B cell (primary cell): ENCODE results near the gene UBAC2. TPM values are rescaled to one million over a fixed set of nuclear protein-coding genes. Genes with fewer than 3 reads are reported as not detected.

Experiments
- ATAC-seq: fragments of 200-7000 bp; cut with Tn5 transposase; one replicate; pipeline ENCODE4 v1.10.0; 2021; ENCODE audit warnings: low read depth, mild to moderate bottlenecking, moderate number of reproducible peaks, moderate library complexity
- CTCF ChIA-PET: fragments of 350-600 bp; sonication (Branson Sonifier 250); formaldehyde crosslinking; loops from one replicate; lab custom pipeline; 2021; ENCODE audit warnings: antibody characterized with exemption, inconsistent platforms; lab: Charles Lee
- POLR2A ChIA-PET: fragments of 350-600 bp; sonication (Branson Sonifier 250); formaldehyde crosslinking; loops from one replicate; lab custom pipeline; 2021; ENCODE audit warnings: antibody characterized with exemption; lab: Charles Lee
- DNase-seq: peaks from one replicate; pipeline ENCODE4 v3.0.0; 2013
- H2AFZ ChIP-seq: 2 replicates; pipeline ENCODE4 v1.6.1; 2012; ENCODE audit warnings: mild to moderate bottlenecking, low read depth, low read length; ENCODE audit not compliant: insufficient read depth, poor library complexity, severe bottlenecking
- H3K27ac ChIP-seq, 2 donors: 1 replicate in 1 of 2; 2 replicates in 1 of 2; pipeline ENCODE4 v1.5.1; 2012 to 2013; ENCODE audit warnings: low read length in 2 of 2, mild to moderate bottlenecking in 2 of 2, moderate library complexity in 1 of 2
- H3K27me3 ChIP-seq, 4 experiments: fragments of 200-600 bp in 1 of 4; sonication (generic) in 1 of 4; replicated peaks in 1 of 4; 1 replicate in 2 of 4; 2 replicates in 2 of 4; pipeline versions ENCODE4 v1.6.1 to v1.7.0; 2013 to 2016; ENCODE audit warnings: low read length in 3 of 4, mild to moderate bottlenecking in 2 of 4, mixed read lengths in 1 of 4, moderate library complexity in 1 of 4; ENCODE audit not compliant: insufficient read depth in 4 of 4, control insufficient read depth in 3 of 4; ENCODE audit errors: control extremely low read depth in 1 of 4
- H3K36me3 ChIP-seq, 2 experiments: replicated peaks in 1 of 2; 1 replicate in 1 of 2; 2 replicates in 1 of 2; pipeline versions ENCODE4 v1.6.1 to v1.7.1; 2013; ENCODE audit warnings: low read length in 1 of 2; ENCODE audit not compliant: insufficient read depth in 2 of 2, control insufficient read depth in 1 of 2; ENCODE audit errors: control extremely low read depth in 1 of 2, extremely low read depth in 1 of 2
- H3K4me1 ChIP-seq, 2 donors: fragments of 200-600 bp in 1 of 2; sonication (generic) in 1 of 2; 1 replicate in 1 of 2; 2 replicates in 1 of 2; pipeline versions ENCODE4 v1.5.1 to v1.6.1; 2013 to 2017; ENCODE audit warnings: low read length in 2 of 2; ENCODE audit not compliant: control insufficient read depth in 2 of 2, insufficient read depth in 2 of 2
- H3K4me2 ChIP-seq: replicated peaks from 2 replicates; pipeline ENCODE3; 2012; ENCODE audit warnings: mild to moderate bottlenecking, low read depth, low read length; ENCODE audit not compliant: poor library complexity, severe bottlenecking
- H3K4me3 ChIP-seq, 5 experiments: fragments of 200-600 bp in 1 of 5; sonication (generic) in 1 of 5; 1 replicate in 3 of 5; 2 replicates in 2 of 5; pipeline versions ENCODE4 v1.5.1 to v1.7.0; 2011 to 2016; ENCODE audit warnings: low read length in 4 of 5, mild to moderate bottlenecking in 4 of 5, low read depth in 2 of 5, control low read depth in 1 of 5, moderate library complexity in 1 of 5; ENCODE audit not compliant: insufficient read depth in 1 of 5; ENCODE audit errors: control extremely low read depth in 1 of 5, extremely low read depth in 1 of 5
- H3K79me2 ChIP-seq: fragments of 200-600 bp; sonication (generic); one replicate; pipeline ENCODE4 v1.6.0; 2016; ENCODE audit warnings: low read length; ENCODE audit not compliant: control insufficient read depth, insufficient read depth
- H3K9ac ChIP-seq: fragments of 200-600 bp; sonication (generic); 2 replicates; pipeline ENCODE4 v1.6.1; 2017; ENCODE audit warnings: mild to moderate bottlenecking, low read length, moderate library complexity
- H3K9me3 ChIP-seq, 3 donors: one replicate each; pipeline versions ENCODE4 v1.6.1 to v1.7.1; 2013; ENCODE audit warnings: low read length in 2 of 3; ENCODE audit not compliant: control insufficient read depth in 2 of 3, insufficient read depth in 1 of 3; ENCODE audit errors: control extremely low read depth in 1 of 3
- H4K20me1 ChIP-seq: 2 replicates; pipeline ENCODE4 v1.6.0; 2012; ENCODE audit warnings: mild to moderate bottlenecking, low read length; ENCODE audit not compliant: insufficient read depth, control insufficient read depth, poor library complexity, severe bottlenecking
- H3K27ac Mint-ChIP-seq: one replicate; pipeline ENCODE4 v1.8.0; 2021; ENCODE audit warnings: mixed read lengths
- H3K27me3 Mint-ChIP-seq: one replicate; pipeline ENCODE4 v1.8.0; 2021; ENCODE audit warnings: mixed read lengths
- H3K4me1 Mint-ChIP-seq: one replicate; pipeline ENCODE4 v1.8.0; 2021; ENCODE audit warnings: mixed read lengths
- H3K4me3 Mint-ChIP-seq: one replicate; pipeline ENCODE4 v1.8.0; 2021; ENCODE audit warnings: mixed read lengths
- H3K9me3 Mint-ChIP-seq: one replicate; pipeline ENCODE4 v1.8.0; 2022; ENCODE audit warnings: mixed read lengths; ENCODE audit not compliant: insufficient read depth
- CTCF ChIP-seq: fragments of 200-600 bp; IDR thresholded peaks from one replicate; pipeline ENCODE4 v1.8.0; 2022; ENCODE audit warnings: antibody characterized with exemption, mild to moderate bottlenecking
- EZH2 ChIP-seq: IDR thresholded peaks from 2 replicates; pipeline ENCODE4 v1.6.1; 2012; ENCODE audit warnings: borderline replicate concordance, low read depth, mild to moderate bottlenecking, moderate library complexity, low read length; ENCODE audit not compliant: insufficient read depth, poor library complexity, severe bottlenecking
- WGBS: methylation state at CpG from one replicate; pipeline ENCODE4 v1.1.5; 2013; ENCODE audit warnings: missing lambda C conversion rate; ENCODE audit not compliant: insufficient coverage; 5-methylcytosine and 5-hydroxymethylcytosine counted together
- intact Hi-C: fragments of 100-400 bp; cut with micrococcal nuclease; formaldehyde crosslinking; loops from one replicate; pipeline ENCODE4 v1.10.0; 2022
- polyA plus RNA-seq: library from polyadenylated mRNA; depleted of rRNA; stranded (reverse); fragments of >200 nt; gene quantifications from 2 replicates; pipeline ENCODE4 v1.2.3, GENCODE V29; 2012
- total RNA-seq, 2 donors: library from RNA; stranded (reverse); fragments of 120-200 nt in 1 of 2; gene quantifications; 1 replicate in 1 of 2; 2 replicates in 1 of 2; pipeline versions ENCODE4 v1.2.3 to v1.2.4, GENCODE V29; 2013 to 2022

UBAC2 gene
- total and polyA plus RNA-seq, 2 donors (not counting 1 experiment from before 2014, with no cell fraction given): 56.3 to 60.8 TPM

- intact Hi-C loops: no loop called here
- peaks cover 3% of the 10 kb centered on the region for H3K9me3 Mint-ChIP-seq
- TF ChIP-seq CTCF (no peak), EZH2 (no peak)
- Histone ChIP-seq H3K4me1 (peaks cover 74 to 80% of the 10 kb centered on the region in 2 donors), H3K9me3 (no peaks in the 10 kb centered on the region), H4K20me1 (no peaks in the 10 kb centered on the region), H3K79me2 (peaks cover 65% of the 10 kb centered on the region), H3K4me2 (peak overlapping the region; percentile 45), H3K27ac (peak overlapping the region in 1 of 2 donors; percentile 53), H3K4me3 (no peak overlapping the region), H3K36me3 (peaks cover 2 to 23% of the 10 kb centered on the region in 2 experiments), H3K9ac (no peak overlapping the region), H3K27me3 (no peaks in the 10 kb centered on the region), H2AFZ (no peak overlapping the region)
- peak overlapping the region; percentile 38 for H3K4me3 Mint-ChIP-seq
- 93% methylated on average over 5 of the region's 7 CpGs for WGBS
- no peak for DNase-seq
- ATAC-seq: no peak
- H3K27me3 Mint-ChIP-seq: no peaks in the 10 kb centered on the region
- POLR2A ChIA-PET: interaction anchor here (0.9 kb wide), 1 partner anchor 12 kb away, joined by 4 read pairs; no protein-coding TSS in a partner anchor
- peak overlapping the region; percentile 84 for H3K27ac Mint-ChIP-seq
- peaks cover 85% of the 10 kb centered on the region for H3K4me1 Mint-ChIP-seq
- CTCF ChIA-PET: interaction anchor here (1.1 kb wide), 1 partner anchor 19 kb away, joined by 3 read pairs; no protein-coding TSS in a partner anchor
Measured at GRCh38 chr13:99363391-99363790, 162.7 kb downstream of the UBAC2 start.

DNA sequence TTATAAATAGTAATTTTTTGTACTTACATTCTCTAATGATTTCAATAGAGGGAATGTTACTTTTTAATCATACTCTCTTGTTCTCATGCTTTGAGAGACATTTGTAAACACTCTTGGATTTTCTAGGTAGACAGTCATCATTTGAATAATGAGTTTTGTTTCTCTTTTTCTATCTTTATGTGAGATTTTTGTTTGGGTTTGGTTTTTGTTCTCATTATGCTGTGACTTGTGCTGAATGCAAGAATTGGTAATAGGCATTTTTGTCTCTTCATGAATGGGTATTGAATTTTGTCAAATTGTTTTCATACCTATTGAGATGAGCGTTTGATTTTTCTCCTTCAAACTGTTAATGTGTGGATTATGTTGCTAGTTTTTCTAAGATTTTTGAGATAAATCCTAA is 163.3 kb downstream of the UBAC2 start:
- H3K27me3 ChIP-seq: no peaks in the 10 kb centered on the region
- H3K4me1 ChIP-seq: peaks cover 68 to 76% of the 10 kb centered on the region in 2 donors
- WGBS: no CpG with 5 or more reads among the region's 1 CpG
- H3K9me3 ChIP-seq: no peaks in the 10 kb centered on the region
- H3K27ac ChIP-seq: peak overlapping the region in 1 of 2 donors; percentile 53
- peak; percentile 40 for DNase-seq
- POLR2A ChIA-PET: no interaction called here
- H3K9ac ChIP-seq: no peak overlapping the region
- peak overlapping the region; percentile 45 for H3K4me2 ChIP-seq
- peaks cover 2 to 28% of the 10 kb centered on the region in 2 experiments for H3K36me3 ChIP-seq
- no peak for ATAC-seq
- H4K20me1 ChIP-seq: no peaks in the 10 kb centered on the region
- H2AFZ ChIP-seq: no peak overlapping the region
- CTCF ChIA-PET: no interaction called here
- Mint-ChIP-seq H3K9me3 (peaks cover 3% of the 10 kb centered on the region), H3K27ac (peak overlapping the region; percentile 85), H3K27me3 (no peaks in the 10 kb centered on the region), H3K4me1 (peaks cover 82% of the 10 kb centered on the region), H3K4me3 (peak overlapping the region; percentile 71)
- peaks cover 60% of the 10 kb centered on the region for H3K79me2 ChIP-seq
- no peak overlapping the region for H3K4me3 ChIP-seq
- intact Hi-C loops: no loop called here
- TF ChIP-seq EZH2 (no peak), CTCF (no peak)
